ENCODE measurements around the gene ZC2HC1B.

DNA sequence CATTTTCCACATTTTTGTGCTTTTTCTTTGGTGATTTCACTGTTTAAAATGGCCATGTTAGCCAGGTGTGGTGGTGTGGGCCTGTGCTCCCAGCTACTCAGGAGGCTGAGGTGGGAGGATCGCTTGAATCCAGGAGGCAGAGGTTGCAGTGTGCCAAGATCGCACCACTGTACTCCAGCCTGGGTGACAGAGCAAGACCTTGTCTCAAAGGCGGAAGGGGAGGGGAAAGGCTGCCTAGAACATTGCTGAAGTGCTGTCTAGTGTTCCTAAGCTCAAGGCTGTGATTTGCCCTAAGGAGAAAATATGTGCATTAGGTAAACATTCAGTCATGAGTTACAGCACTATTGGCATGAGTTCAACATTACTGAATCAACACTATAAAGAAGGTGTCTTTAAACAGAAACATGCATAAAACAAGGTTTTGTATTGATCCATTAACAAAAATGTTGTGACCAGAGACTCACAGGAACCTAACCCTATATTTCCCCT, 14.0 kb downstream of the ZC2HC1B start:
- TF ChIP-seq, protein P1, sequence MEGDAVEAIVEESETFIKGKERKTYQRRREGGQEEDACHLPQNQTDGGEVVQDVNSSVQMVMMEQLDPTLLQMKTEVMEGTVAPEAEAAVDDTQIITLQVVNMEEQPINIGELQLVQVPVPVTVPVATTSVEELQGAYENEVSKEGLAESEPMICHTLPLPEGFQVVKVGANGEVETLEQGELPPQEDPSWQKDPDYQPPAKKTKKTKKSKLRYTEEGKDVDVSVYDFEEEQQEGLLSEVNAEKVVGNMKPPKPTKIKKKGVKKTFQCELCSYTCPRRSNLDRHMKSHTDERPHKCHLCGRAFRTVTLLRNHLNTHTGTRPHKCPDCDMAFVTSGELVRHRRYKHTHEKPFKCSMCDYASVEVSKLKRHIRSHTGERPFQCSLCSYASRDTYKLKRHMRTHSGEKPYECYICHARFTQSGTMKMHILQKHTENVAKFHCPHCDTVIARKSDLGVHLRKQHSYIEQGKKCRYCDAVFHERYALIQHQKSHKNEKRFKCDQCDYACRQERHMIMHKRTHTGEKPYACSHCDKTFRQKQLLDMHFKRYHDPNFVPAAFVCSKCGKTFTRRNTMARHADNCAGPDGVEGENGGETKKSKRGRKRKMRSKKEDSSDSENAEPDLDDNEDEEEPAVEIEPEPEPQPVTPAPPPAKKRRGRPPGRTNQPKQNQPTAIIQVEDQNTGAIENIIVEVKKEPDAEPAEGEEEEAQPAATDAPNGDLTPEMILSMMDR (IDR thresholded peaks at IDR 0.05; ENCODE audit: poor library complexity) = no peak
- TF ChIP-seq EZH2 (IDR thresholded peaks at IDR 0.05; ENCODE audit: borderline replicate concordance) (no peak), EZH2phosphoT487 (IDR thresholded peaks at IDR 0.05; ENCODE audit: low read depth, severe bottlenecking, unreplicated experiment) (no peak)
